GM12872 (cell line): ENCODE results near the gene MARF1.

ENCODE experiments used
- TF ChIP-seq, protein P1 (sequence below): IDR thresholded peaks from 3 replicates; pipeline ENCODE4 v1.5.1; 2011; ENCODE audit warnings: low read depth, mild to moderate bottlenecking, low read length, moderate library complexity; ENCODE audit not compliant: insufficient read depth

MARF1 gene

DNA sequence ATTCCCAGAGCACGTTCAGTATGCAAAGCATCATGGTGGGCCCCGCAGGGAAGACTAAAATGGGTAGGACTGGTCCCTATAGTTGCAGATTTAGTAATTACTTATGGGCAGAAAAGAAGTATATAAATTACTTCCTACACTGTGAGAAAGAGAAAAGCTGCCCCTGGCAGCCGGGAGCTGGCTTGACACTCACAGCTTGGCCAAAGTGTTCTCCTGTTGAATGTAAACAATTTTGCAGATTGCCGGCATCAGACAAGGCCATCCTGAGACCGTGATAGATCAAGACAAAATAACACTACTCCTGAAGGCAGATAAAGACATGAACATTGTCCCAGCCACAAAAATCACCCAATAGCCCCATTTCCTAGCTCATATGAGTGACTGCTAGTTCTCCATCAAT lies 98.5 kb downstream of the MARF1 start:
- TF ChIP-seq, protein P1, sequence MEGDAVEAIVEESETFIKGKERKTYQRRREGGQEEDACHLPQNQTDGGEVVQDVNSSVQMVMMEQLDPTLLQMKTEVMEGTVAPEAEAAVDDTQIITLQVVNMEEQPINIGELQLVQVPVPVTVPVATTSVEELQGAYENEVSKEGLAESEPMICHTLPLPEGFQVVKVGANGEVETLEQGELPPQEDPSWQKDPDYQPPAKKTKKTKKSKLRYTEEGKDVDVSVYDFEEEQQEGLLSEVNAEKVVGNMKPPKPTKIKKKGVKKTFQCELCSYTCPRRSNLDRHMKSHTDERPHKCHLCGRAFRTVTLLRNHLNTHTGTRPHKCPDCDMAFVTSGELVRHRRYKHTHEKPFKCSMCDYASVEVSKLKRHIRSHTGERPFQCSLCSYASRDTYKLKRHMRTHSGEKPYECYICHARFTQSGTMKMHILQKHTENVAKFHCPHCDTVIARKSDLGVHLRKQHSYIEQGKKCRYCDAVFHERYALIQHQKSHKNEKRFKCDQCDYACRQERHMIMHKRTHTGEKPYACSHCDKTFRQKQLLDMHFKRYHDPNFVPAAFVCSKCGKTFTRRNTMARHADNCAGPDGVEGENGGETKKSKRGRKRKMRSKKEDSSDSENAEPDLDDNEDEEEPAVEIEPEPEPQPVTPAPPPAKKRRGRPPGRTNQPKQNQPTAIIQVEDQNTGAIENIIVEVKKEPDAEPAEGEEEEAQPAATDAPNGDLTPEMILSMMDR = no peak
